B cell (primary cell): Measurements from ENCODE around the gene MID2.

Source experiments
- CTCF ChIP-seq: fragments of 200-600 bp; IDR thresholded peaks from one replicate; pipeline ENCODE4 v1.8.0; 2022; ENCODE audit warnings: antibody characterized with exemption, mild to moderate bottlenecking
- EZH2 ChIP-seq: IDR thresholded peaks from 2 replicates; pipeline ENCODE4 v1.6.1; 2012; ENCODE audit warnings: borderline replicate concordance, low read depth, mild to moderate bottlenecking, moderate library complexity, low read length; ENCODE audit not compliant: insufficient read depth, poor library complexity, severe bottlenecking

- TF ChIP-seq CTCF: no peak
- no peak for TF ChIP-seq EZH2
Observed at GRCh38 chrX:107804427-107804826, 21.2 kb upstream of the MID2 start.
